HG03469 (cell line): ENCODE results near the gene KIF12.

Experiments used
- ATAC-seq: cut with Tn5 transposase; IDR thresholded peaks from one replicate; pipeline ENCODE4 v1.9.1; 2021; ENCODE audit warnings: mild to moderate bottlenecking, moderate library complexity, moderate number of reproducible peaks; ENCODE audit not compliant: unreplicated experiment

KIF12 gene

GRCh38 chr9:114107286-114108001 is 8.4 kb upstream of the KIF12 start:
- no peak for ATAC-seq

GRCh38 chr9:114105236-114105635 is 6.1 kb upstream of the KIF12 start:
- ATAC-seq: no peak

- ATAC-seq: no peak
Observed at GRCh38 chr9:114102484-114102883, 3.4 kb upstream of the KIF12 start.

- no peak for ATAC-seq
Observed at GRCh38 chr9:114100536-114100935, 1.4 kb upstream of the KIF12 start.

- no peak for ATAC-seq
Observed at GRCh38 chr9:114099669-114100270, 678 bp upstream of the KIF12 start.

- no peak for ATAC-seq
Observed at GRCh38 chr9:114098021-114098935, 814 bp downstream of the KIF12 start.

GRCh38 chr9:114097613-114098020 is 1.5 kb downstream of the KIF12 start:
- ATAC-seq: no peak

- no peak for ATAC-seq
Observed at GRCh38 chr9:114096866-114097612, 2.1 kb downstream of the KIF12 start.

GRCh38 chr9:114096041-114096511 is 3.0 kb downstream of the KIF12 start:
- no peak for ATAC-seq

- ATAC-seq: no peak
Observed at GRCh38 chr9:114094971-114095370, 4.1 kb downstream of the KIF12 start.

GRCh38 chr9:114093761-114094505 is 5.2 kb downstream of the KIF12 start:
- ATAC-seq: no peak

GRCh38 chr9:114093031-114093471 is 6.0 kb downstream of the KIF12 start:
- ATAC-seq: no peak

- ATAC-seq: no peak
Observed at GRCh38 chr9:114092336-114092735, 6.8 kb downstream of the KIF12 start.

- no peak for ATAC-seq
Observed at GRCh38 chr9:114091711-114092110, 7.4 kb downstream of the KIF12 start.

- ATAC-seq: no peak
Observed at GRCh38 chr9:114090798-114091197, 8.3 kb downstream of the KIF12 start.

GRCh38 chr9:114089206-114089840 is 9.8 kb downstream of the KIF12 start:
- ATAC-seq: no peak

GRCh38 chr9:114088571-114089170 is 10.4 kb downstream of the KIF12 start:
- ATAC-seq: no peak

- no peak for ATAC-seq
Observed at GRCh38 chr9:114087721-114088120, 11.4 kb downstream of the KIF12 start.

- ATAC-seq: no peak
Observed at GRCh38 chr9:114086607-114087006, 12.5 kb downstream of the KIF12 start.
